ENCODE measurements around the gene EID2. TPM values are rescaled to one million over a fixed set of nuclear protein-coding genes. Genes with fewer than 3 reads are reported as not detected.

EID2 gene
- total and polyA plus RNA-seq, 2 of the 13 experiments (the other 11 are each of a cell fraction or from before 2014, with no cell fraction given), result 3.7 to 14.1 TPM

- Histone ChIP-seq H3K4me1 (ENCODE audit: insufficient read depth, low read length) (peaks cover 26% of the 10 kb centered on the region), H3K4me3 (replicated peaks in 1 of 3; ENCODE audit: insufficient read depth in 1 of 3, low read depth in 2 of 3, low read length in 3 of 3) (no peak overlapping the region), H3K79me2 (ENCODE audit: insufficient read depth, low read length) (peaks cover 20% of the 10 kb centered on the region), H2AFZ (ENCODE audit: low read length) (no peak overlapping the region), H3K27me3 (ENCODE audit: control insufficient read depth in 1 of 2, insufficient read depth in 2 of 2, low read length in 2 of 2) (no peaks in the 10 kb centered on the region; a peak in 2 of 5 replicates), H4K20me1 (ENCODE audit: insufficient read depth, low read length) (no peaks in the 10 kb centered on the region), H3K36me3 (replicated peaks in 1 of 2; ENCODE audit: control insufficient read depth in 1 of 2, insufficient read depth in 2 of 2, low read length in 2 of 2) (no peaks in the 10 kb centered on the region), H3K27ac (ENCODE audit: extremely low read length, insufficient read depth, low read length) (no peak overlapping the region), H3K9me3 (ENCODE audit: low read length) (no peaks in the 10 kb centered on the region), H3K9ac (ENCODE audit: insufficient read depth, low read depth, low read length) (no peak overlapping the region), H3K4me2 (ENCODE audit: low read depth, low read length) (no peak overlapping the region; the same call in 1 of the 2 replicates)
- no peak for TF ChIP-seq CHCHD3 (CRISPR knock-in tag; IDR thresholded peaks at IDR 0.05)
- no peak for TF ChIP-seq ZNF350 (CRISPR knock-in tag; IDR thresholded peaks at IDR 0.05; ENCODE audit: borderline replicate concordance, low read depth)
- TF ChIP-seq NCOA2 (CRISPR knock-in tag; IDR thresholded peaks at IDR 0.05), result no peak
- TF ChIP-seq GATAD1 (CRISPR knock-in tag; IDR thresholded peaks at IDR 0.05), result no peak
- TF ChIP-seq GZF1 (CRISPR knock-in tag; IDR thresholded peaks at IDR 0.05), result no peak
- TF ChIP-seq ZHX1 (CRISPR knock-in tag; IDR thresholded peaks at IDR 0.05; ENCODE audit: low read depth), result no peak
- no peak for TF ChIP-seq CREB1 (IDR thresholded peaks at IDR 0.05)
- TF ChIP-seq CREB1 (CRISPR knock-in tag; IDR thresholded peaks at IDR 0.05), result no peak
- TF ChIP-seq ATAD3A (CRISPR knock-in tag; IDR thresholded peaks at IDR 0.05), result no peak
- no peak for TF ChIP-seq ZBTB46 (CRISPR knock-in tag; IDR thresholded peaks at IDR 0.05; ENCODE audit: borderline replicate concordance)
- TF ChIP-seq ZBTB26 (CRISPR knock-in tag; IDR thresholded peaks at IDR 0.05; ENCODE audit: borderline replicate concordance), result no peak
- TF ChIP-seq ISX (CRISPR knock-in tag; conservative IDR thresholded peaks at IDR 0.05), result no peak
- intact Hi-C loops (cut with micrococcal nuclease; ENCODE audit: unreplicated experiment) (loop anchor here (10.0 kb wide), 1 partner anchor 119 kb away; the partner anchor contains the start of gene PLEKHG2), in situ Hi-C loops (cut with HindIII; ENCODE audit: extremely low pct_ligation_motif_present, low pct_unique_long_range_greater_than_20kb) (loop anchor here (5.0 kb wide), 1 partner anchor 36 kb away; the partner anchor contains the start of gene DLL3)
- no peak for DNase-seq (ENCODE audit: low spot score)
- ChIA-PET CTCF (ENCODE audit: low intra/inter-chr PET ratio, low total read pairs) (no interaction called here), POLR2A (no interaction called here)
- FAIRE-seq, result no peak
- BruUV-seq (replicated peaks), result no TSS peak
- ATAC-seq, result no peak
- 38% methylated on average over 3 of the region's 3 CpGs for WGBS (ENCODE audit: low lambda C conversion rate)
These were observed 6.2 kb downstream of the EID2 start for GRCh38 chr19:39533791-39534190.

All from HepG2 (cell line).